ENCODE measurements around the gene ANOS1. TPM values are rescaled to one million over a fixed set of nuclear protein-coding genes. Genes with fewer than 3 reads are reported as not detected.
A peak's percentile ranks its signal among the peaks of the same experiment; 100 is the strongest.

ANOS1 gene
- total and polyA plus RNA-seq, 11 donors, result 0.76 to 9.5 (median 5.2) TPM

DNA sequence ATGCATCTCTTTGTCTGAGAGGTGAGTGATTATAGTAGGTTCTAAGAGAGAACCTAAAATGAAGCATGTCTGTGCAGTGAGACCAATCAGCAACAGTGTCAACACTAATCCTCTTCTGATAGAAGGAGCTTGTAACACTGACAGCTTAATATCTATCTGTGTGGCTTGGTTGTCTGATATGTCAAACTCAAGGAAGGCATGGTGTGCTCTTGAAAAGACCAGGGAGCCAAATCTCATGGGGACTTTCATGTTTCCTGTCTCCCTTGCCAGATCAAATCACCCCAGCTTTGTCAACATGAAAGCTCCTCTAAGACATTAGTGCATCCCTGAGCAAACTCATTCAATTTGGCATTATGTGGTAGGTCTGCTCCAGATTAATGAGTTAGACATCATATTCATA lies 95.4 kb downstream of the ANOS1 start:
- intact Hi-C loops (cut with DNase I), result no loop called here
- H3K4me1 ChIP-seq, result no peaks in the 10 kb centered on the region

DNA sequence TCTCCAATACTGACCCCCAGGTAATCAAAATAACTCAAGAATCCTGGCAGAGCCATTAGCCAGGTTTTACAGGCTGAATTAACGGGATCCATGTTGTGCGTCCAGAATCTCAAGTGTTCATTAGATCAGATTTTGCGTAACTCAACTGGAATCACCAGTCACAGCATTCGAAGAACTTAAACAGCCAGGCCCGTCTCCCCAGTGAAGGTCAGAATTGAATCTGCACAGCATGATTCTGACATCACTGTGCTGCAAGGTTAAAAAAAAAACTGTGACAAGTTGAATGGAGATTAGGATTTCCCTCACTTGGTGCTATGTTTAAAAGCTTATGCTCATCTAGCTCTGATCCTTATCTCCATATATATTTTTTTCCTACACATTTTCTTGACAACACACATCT lies 96.1 kb downstream of the ANOS1 start:
- Histone ChIP-seq H3K9me3 (no peaks in the 10 kb centered on the region), H3K4me3 (no peak overlapping the region), H3K27me3 (no peaks in the 10 kb centered on the region), H3K4me1 (no peaks in the 10 kb centered on the region), H3K36me3 (no peaks in the 10 kb centered on the region), H3K27ac (no peak overlapping the region)
- peak in 1 of 4 donors; percentile 51 for ATAC-seq
- TF ChIP-seq, protein P1, sequence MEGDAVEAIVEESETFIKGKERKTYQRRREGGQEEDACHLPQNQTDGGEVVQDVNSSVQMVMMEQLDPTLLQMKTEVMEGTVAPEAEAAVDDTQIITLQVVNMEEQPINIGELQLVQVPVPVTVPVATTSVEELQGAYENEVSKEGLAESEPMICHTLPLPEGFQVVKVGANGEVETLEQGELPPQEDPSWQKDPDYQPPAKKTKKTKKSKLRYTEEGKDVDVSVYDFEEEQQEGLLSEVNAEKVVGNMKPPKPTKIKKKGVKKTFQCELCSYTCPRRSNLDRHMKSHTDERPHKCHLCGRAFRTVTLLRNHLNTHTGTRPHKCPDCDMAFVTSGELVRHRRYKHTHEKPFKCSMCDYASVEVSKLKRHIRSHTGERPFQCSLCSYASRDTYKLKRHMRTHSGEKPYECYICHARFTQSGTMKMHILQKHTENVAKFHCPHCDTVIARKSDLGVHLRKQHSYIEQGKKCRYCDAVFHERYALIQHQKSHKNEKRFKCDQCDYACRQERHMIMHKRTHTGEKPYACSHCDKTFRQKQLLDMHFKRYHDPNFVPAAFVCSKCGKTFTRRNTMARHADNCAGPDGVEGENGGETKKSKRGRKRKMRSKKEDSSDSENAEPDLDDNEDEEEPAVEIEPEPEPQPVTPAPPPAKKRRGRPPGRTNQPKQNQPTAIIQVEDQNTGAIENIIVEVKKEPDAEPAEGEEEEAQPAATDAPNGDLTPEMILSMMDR (IDR thresholded peaks at IDR 0.05), result no peak
- TF ChIP-seq POLR2A (IDR thresholded peaks at IDR 0.05), result no peak
- intact Hi-C loops (cut with DNase I), result no loop called here
- no peak for DNase-seq
- 53 to 72% (median 67%) methylated on average over 5 of the region's 5 CpGs for WGBS, 4 donors

More for the DNA sequence above, 95.4 kb downstream of the ANOS1 start:
- no peaks in the 10 kb centered on the region for H3K36me3 ChIP-seq
- H3K27ac ChIP-seq, result no peak overlapping the region
- ATAC-seq (no peak), DNase-seq (no peak)
- no peak overlapping the region for H3K4me3 ChIP-seq
- H3K9me3 ChIP-seq, result no peaks in the 10 kb centered on the region
- no peak for TF ChIP-seq POLR2A (IDR thresholded peaks at IDR 0.05)
- TF ChIP-seq, protein P1 (IDR thresholded peaks at IDR 0.05), result no peak
- no peaks in the 10 kb centered on the region for H3K27me3 ChIP-seq

DNA sequence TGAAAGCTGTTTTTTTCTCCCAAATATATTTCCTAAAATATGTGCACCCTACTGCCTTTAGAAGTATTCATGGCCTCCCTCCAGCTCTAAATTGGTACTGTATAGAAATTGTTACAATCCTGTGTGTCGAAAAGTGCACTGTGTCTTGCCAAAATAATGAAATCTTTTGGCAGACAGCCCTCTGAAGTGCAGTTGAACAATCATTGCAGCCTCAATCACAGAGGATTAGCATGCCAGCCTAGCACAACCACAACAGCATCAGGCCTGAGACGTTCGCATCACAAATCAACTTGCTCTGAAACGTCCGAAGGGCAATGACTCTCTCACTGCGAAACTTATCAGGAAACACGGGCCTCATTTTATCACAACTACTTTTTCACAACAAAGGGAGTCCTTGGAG lies 99.0 kb downstream of the ANOS1 start:
- no peak for DNase-seq
- H3K4me3 ChIP-seq, result no peak overlapping the region
- H3K27ac ChIP-seq, result no peak overlapping the region
- H3K4me1 ChIP-seq, result no peaks in the 10 kb centered on the region
- TF ChIP-seq, protein P1 (IDR thresholded peaks at IDR 0.05), result no peak
- TF ChIP-seq POLR2A (IDR thresholded peaks at IDR 0.05), result no peak
- H3K27me3 ChIP-seq, result no peaks in the 10 kb centered on the region
- H3K9me3 ChIP-seq, result no peaks in the 10 kb centered on the region
- ATAC-seq, result peak in 1 of 4 donors; percentile 29
- 19 to 34% (median 25%) methylated on average over 7 of the region's 7 CpGs for WGBS, 4 donors
- intact Hi-C loops (cut with DNase I), result no loop called here
- H3K36me3 ChIP-seq, result no peaks in the 10 kb centered on the region

DNA sequence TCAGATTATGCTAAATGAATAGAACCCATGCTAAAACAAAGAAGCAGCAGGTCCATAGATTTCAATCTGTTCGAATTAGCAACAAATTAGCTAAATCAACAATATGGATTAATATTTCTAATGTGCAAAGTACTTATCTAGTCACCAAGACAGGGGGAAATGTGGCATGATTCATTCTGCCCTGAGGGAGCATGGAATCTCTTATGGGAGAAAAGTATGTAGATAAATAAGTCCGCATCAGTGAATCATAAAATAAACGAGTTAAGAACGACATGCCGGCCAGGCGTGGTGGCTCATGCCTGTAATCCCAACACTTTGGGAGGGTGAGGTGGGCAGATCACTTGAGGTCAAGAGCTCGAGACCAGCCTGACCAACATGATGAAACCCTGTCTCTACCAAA lies 102.1 kb downstream of the ANOS1 start:
- 83 to 91% (median 88%) methylated on average over 7 of the region's 7 CpGs for WGBS, 4 donors
- ATAC-seq, result no peak
- H3K4me1 ChIP-seq, result no peaks in the 10 kb centered on the region

More for the DNA sequence above, 102.1 kb downstream of the ANOS1 start:
- no peak for DNase-seq
- Histone ChIP-seq H3K27me3 (no peaks in the 10 kb centered on the region), H3K27ac (no peak overlapping the region), H3K9me3 (no peaks in the 10 kb centered on the region), H3K4me3 (no peak overlapping the region), H3K36me3 (no peaks in the 10 kb centered on the region)
- TF ChIP-seq, protein P1 (IDR thresholded peaks at IDR 0.05), result no peak
- TF ChIP-seq POLR2A (IDR thresholded peaks at IDR 0.05), result no peak
- intact Hi-C loops (cut with DNase I), result no loop called here

Data from heart left ventricle (tissue), 16 donors.